HEK293 (cell line): ENCODE measurements around the gene SELENOI.
"Not testable (repeated sequence)": the region's sequence is repeated elsewhere in the genome, so short reads cannot be mapped to it uniquely, and the experiment has no call there.

Experiments
- CTCF ChIA-PET: fragments of 350-600 bp; formaldehyde crosslinking; extraction: SDS; loops from one replicate; lab custom pipeline; 2021; ENCODE audit warnings: antibody characterized with exemption; lab: Yijun Ruan, JAX
- POLR2A ChIA-PET: fragments of 300-600 bp; formaldehyde crosslinking; extraction: SDS; loops from one replicate; lab custom pipeline; 2020; ENCODE audit warnings: antibody characterized with exemption, inconsistent platforms; lab: Yijun Ruan, JAX
- H3K27ac ChIP-seq: fragments of 200-500 bp; sonication (Bioruptor generic); 2 replicates; pipeline ENCODE4 v1.5.1; 2014; ENCODE audit warnings: low read depth, low read length, control low read depth, inconsistent platforms; ENCODE audit errors: extremely low read depth
- H3K36me3 ChIP-seq, 2 experiments: fragments of 200-500 bp in 1 of 2; sonication (Bioruptor generic) in 1 of 2; 1 replicate in 1 of 2; 2 replicates in 1 of 2; pipeline ENCODE4 v1.5.1; 2014 to 2017; ENCODE audit warnings: inconsistent platforms in 2 of 2, low read length in 2 of 2; ENCODE audit not compliant: control insufficient read depth in 2 of 2, insufficient read depth in 1 of 2
- H3K4me1 ChIP-seq: fragments of 200-500 bp; sonication (Bioruptor generic); 2 replicates; pipeline ENCODE4 v1.5.1; 2014; ENCODE audit warnings: mild to moderate bottlenecking, low read length, inconsistent platforms; ENCODE audit not compliant: control insufficient read depth, insufficient read depth
- H3K4me3 ChIP-seq: 2 replicates; pipeline ENCODE4 v1.5.1; 2011; ENCODE audit warnings: low read depth, mild to moderate bottlenecking, control low read depth, low read length, moderate library complexity
- H3K9me3 ChIP-seq: fragments of 200-500 bp; sonication (Bioruptor generic); 2 replicates; pipeline ENCODE4 v1.5.1; 2014; ENCODE audit warnings: low read depth, low read length, inconsistent platforms; ENCODE audit not compliant: control insufficient read depth, insufficient read depth
- CTCF ChIP-seq: fragments of 450-650 bp; formaldehyde crosslinking; IDR thresholded peaks from 2 replicates; pipeline ENCODE4 v1.5.1; 2016; ENCODE audit warnings: missing biosample characterization, missing genetic modification characterization
- MEIS1 ChIP-seq: sonication (generic); formaldehyde crosslinking; IDR thresholded peaks from 2 replicates; pipeline ENCODE4 v1.8.1; 2022; ENCODE audit warnings: missing genetic modification reagents, mild to moderate bottlenecking, borderline replicate concordance
- PRDM6 ChIP-seq: fragments of 450-650 bp; formaldehyde crosslinking; IDR thresholded peaks from 2 replicates; pipeline ENCODE4 v1.5.1; 2017; ENCODE audit warnings: missing biosample characterization, missing genetic modification characterization
- SCRT1 ChIP-seq: fragments of 450-650 bp; formaldehyde crosslinking; IDR thresholded peaks from 2 replicates; pipeline ENCODE4 v1.5.1; 2016; ENCODE audit warnings: missing biosample characterization, missing genetic modification characterization, borderline replicate concordance
- TCF7L2 ChIP-seq: IDR thresholded peaks from 2 replicates; pipeline ENCODE4 v1.6.1; 2011; ENCODE audit warnings: low read depth, mild to moderate bottlenecking, inconsistent platforms, low read length, moderate library complexity, borderline replicate concordance
- ZBTB17 ChIP-seq: fragments of 450-650 bp; formaldehyde crosslinking; IDR thresholded peaks from 2 replicates; pipeline ENCODE4 v1.5.1; 2016; ENCODE audit warnings: missing biosample characterization, missing genetic modification characterization
- ZBTB49 ChIP-seq: fragments of 450-650 bp; formaldehyde crosslinking; IDR thresholded peaks from 2 replicates; pipeline ENCODE4 v1.5.1; 2016; ENCODE audit warnings: missing biosample characterization, missing genetic modification characterization, low read depth
- ZNF248 ChIP-seq: fragments of 450-650 bp; formaldehyde crosslinking; IDR thresholded peaks from 2 replicates; pipeline ENCODE4 v1.5.1; 2017; ENCODE audit warnings: missing biosample characterization, missing genetic modification characterization
- ZNF561 ChIP-seq: fragments of 450-650 bp; IDR thresholded peaks from 2 replicates; pipeline ENCODE4 v1.5.1; 2018; ENCODE audit warnings: missing biosample characterization, missing genetic modification characterization, borderline replicate concordance
- ZNF596 ChIP-seq: fragments of 450-650 bp; IDR thresholded peaks from 2 replicates; pipeline ENCODE4 v1.5.0; 2018; ENCODE audit warnings: missing biosample characterization, mild to moderate bottlenecking, missing genetic modification characterization, moderate library complexity
- ZNF600 ChIP-seq: fragments of 450-650 bp; formaldehyde crosslinking; IDR thresholded peaks from 2 replicates; pipeline ENCODE4 v1.5.1; 2016; ENCODE audit warnings: missing biosample characterization, missing genetic modification characterization
- ZNF830 ChIP-seq: fragments of 450-650 bp; IDR thresholded peaks from 2 replicates; pipeline ENCODE4 v1.5.0; 2018; ENCODE audit warnings: missing biosample characterization, missing genetic modification characterization, low read depth, mild to moderate bottlenecking, moderate library complexity
- ZSCAN23 ChIP-seq: fragments of 450-650 bp; formaldehyde crosslinking; IDR thresholded peaks from 2 replicates; pipeline ENCODE4 v1.5.1; 2016; ENCODE audit warnings: missing biosample characterization, missing genetic modification characterization

The SELENOI gene

GRCh38 chr2:26351375-26352090 lies 5.6 kb downstream of the SELENOI start (continued):
- no peak for TF ChIP-seq MEIS1 (CRISPR knock-in tag)
- TF ChIP-seq SCRT1 (tag by site-specific recombination): no peak
- TF ChIP-seq ZNF596 (tag by site-specific recombination): no peak
- TF ChIP-seq TCF7L2: no peak
- TF ChIP-seq ZBTB49: no peak
- no peak for TF ChIP-seq ZNF248 (tag by site-specific recombination)
- TF ChIP-seq ZBTB17 (tag by site-specific recombination): 0 out of 2 replicates have a peak, but pooled peaks have one; percentile 15
- TF ChIP-seq ZSCAN23: no peak
- no peak for TF ChIP-seq ZNF561 (tag by site-specific recombination)
- TF ChIP-seq PRDM6 (tag by site-specific recombination): peak; percentile 65
- TF ChIP-seq ZNF830: no peak

- POLR2A ChIA-PET: no interaction called here
- peaks cover 14% of the 10 kb centered on the region; the same call in 1 of the 2 replicates for H3K4me1 ChIP-seq
Observed at GRCh38 chr2:26352892-26353291, 6.9 kb downstream of the SELENOI start.

GRCh38 chr2:26354469-26354868 lies 8.5 kb downstream of the SELENOI start:
- not testable (repeated sequence) for H3K27ac ChIP-seq, H3K4me3 ChIP-seq, H3K36me3 ChIP-seq, H3K9me3 ChIP-seq
- ChIA-PET POLR2A (interaction anchor here (1.6 kb wide), 1 partner anchor 9 kb away, joined by 5 read pairs; the partner anchor contains the start of gene SELENOI), CTCF (interaction anchor here (0.5 to 1.5 kb wide), 3 partner anchors 8 to 107 kb away, joined by 3 to 8 read pairs (median 3); partner anchors contain the start of genes ADGRF3 and SELENOI)
- H3K4me1 ChIP-seq: peaks cover 14% of the 10 kb centered on the region; the same call in 1 of the 2 replicates

More at GRCh38 chr2:26352892-26353291, 6.9 kb downstream of the SELENOI start:
- CTCF ChIA-PET: no interaction called here
- H3K9me3 ChIP-seq: no peaks in the 10 kb centered on the region
- H3K36me3 ChIP-seq: no peaks in the 10 kb centered on the region
- H3K4me3 ChIP-seq: no peak overlapping the region
- no peak for TF ChIP-seq CTCF (tag by site-specific recombination)
- peak; percentile 69 for TF ChIP-seq ZNF600 (tag by site-specific recombination)
- TF ChIP-seq ZBTB17 (tag by site-specific recombination): peak; percentile 10; the same call in 1 of the 2 replicates
- H3K27ac ChIP-seq: no peak overlapping the region
